DOHH2 (cell line): ENCODE results near the gene EIF4A3.

Experiments
- EZH2phosphoT487 ChIP-seq: fragments of 200-600 bp; sonication (generic); IDR thresholded peaks from 2 replicates; pipeline ENCODE4 v1.6.1; 2017; ENCODE audit warnings: borderline replicate concordance, mild to moderate bottlenecking, antibody characterized with exemption, low read length, moderate library complexity, mixed read lengths
- TF ChIP-seq, protein P1 (sequence below): fragments of 200-600 bp; sonication (generic); IDR thresholded peaks from one replicate; pipeline ENCODE4 v1.5.1; 2014; ENCODE audit warnings: antibody characterized with exemption, mild to moderate bottlenecking, low read depth, low read length; ENCODE audit not compliant: poor library complexity, severe bottlenecking

DNA sequence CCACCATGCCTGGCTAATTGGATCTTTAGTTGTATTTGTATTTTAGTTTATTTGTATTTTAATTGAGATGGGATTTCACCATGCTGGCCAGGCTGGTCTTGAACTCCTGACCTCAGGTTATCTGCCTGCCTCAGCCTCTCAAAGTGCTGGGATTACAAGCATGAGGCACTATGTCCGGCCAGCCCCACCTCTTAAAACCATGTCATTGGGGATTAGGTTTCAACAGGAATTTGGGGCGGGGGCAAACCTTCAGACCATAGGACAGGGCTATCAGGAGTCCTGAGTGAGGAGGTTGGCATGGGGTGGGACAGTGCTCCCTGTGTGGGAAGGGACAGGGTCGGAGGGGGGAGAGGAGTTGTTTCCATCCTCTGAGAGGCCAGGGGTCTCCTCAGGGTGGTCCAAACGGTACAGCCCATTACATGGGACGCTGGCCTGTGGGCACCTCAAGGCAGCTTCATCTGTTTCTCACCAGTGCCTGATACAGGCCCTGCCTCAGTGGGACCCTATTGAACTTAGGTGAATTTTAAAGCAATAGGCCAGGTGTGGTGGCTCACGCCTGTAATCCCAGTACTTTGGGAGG lies 23.9 kb downstream of the EIF4A3 start:
- TF ChIP-seq, protein P1, sequence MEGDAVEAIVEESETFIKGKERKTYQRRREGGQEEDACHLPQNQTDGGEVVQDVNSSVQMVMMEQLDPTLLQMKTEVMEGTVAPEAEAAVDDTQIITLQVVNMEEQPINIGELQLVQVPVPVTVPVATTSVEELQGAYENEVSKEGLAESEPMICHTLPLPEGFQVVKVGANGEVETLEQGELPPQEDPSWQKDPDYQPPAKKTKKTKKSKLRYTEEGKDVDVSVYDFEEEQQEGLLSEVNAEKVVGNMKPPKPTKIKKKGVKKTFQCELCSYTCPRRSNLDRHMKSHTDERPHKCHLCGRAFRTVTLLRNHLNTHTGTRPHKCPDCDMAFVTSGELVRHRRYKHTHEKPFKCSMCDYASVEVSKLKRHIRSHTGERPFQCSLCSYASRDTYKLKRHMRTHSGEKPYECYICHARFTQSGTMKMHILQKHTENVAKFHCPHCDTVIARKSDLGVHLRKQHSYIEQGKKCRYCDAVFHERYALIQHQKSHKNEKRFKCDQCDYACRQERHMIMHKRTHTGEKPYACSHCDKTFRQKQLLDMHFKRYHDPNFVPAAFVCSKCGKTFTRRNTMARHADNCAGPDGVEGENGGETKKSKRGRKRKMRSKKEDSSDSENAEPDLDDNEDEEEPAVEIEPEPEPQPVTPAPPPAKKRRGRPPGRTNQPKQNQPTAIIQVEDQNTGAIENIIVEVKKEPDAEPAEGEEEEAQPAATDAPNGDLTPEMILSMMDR, result no peak
- no peak for TF ChIP-seq EZH2phosphoT487
